ENCODE data around the gene CBY1. TPM values are rescaled to one million over a fixed set of nuclear protein-coding genes. Genes with fewer than 3 reads are reported as not detected.

CBY1 gene
- total and polyA plus RNA-seq, 9 of the 15 experiments (the other 6 are each of a cell fraction or from before 2014, with no cell fraction given) = 5.7 to 19.7 (median 10.8) TPM

GRCh38 chr22:38705235-38706100 lies 49.0 kb downstream of the CBY1 start, which contains the start of gene GTPBP1 (continued):
- TF ChIP-seq CEBPB (tag; IDR thresholded peaks at IDR 0.05) (0 out of 2 replicates have a peak, but pooled peaks have one; percentile 10), SP1 (CRISPR knock-in tag; IDR thresholded peaks at IDR 0.05) (peak; percentile 88), PTRF (tag; IDR thresholded peaks at IDR 0.05) (no peak), MTA2 (IDR thresholded peaks at IDR 0.05; ENCODE audit: low read depth) (no peak), MECOM (CRISPR knock-in tag; IDR thresholded peaks at IDR 0.05) (no peak), GATA2 (CRISPR knock-in tag; IDR thresholded peaks at IDR 0.05) (0 out of 2 replicates have a peak, but pooled peaks have one; percentile 43), LARP7 (IDR thresholded peaks at IDR 0.05) (no peak), HNRNPH1 (optimal IDR thresholded peaks at IDR 0.05; ENCODE audit: low read depth, low read length) (no peak), SMARCC2 (IDR thresholded peaks at IDR 0.05; ENCODE audit: low read depth) (no peak), PRMT5 (CRISPR knock-in tag; IDR thresholded peaks at IDR 0.05) (no peak), NCOA6 (IDR thresholded peaks at IDR 0.05) (no peak), PKNOX1 (IDR thresholded peaks at IDR 0.05) (peak; percentile 100), TBP (optimal IDR thresholded peaks at IDR 0.05; ENCODE audit: low read depth, low read length) (peak; percentile 86), PYGO2 (tag; IDR thresholded peaks at IDR 0.05) (no peak), SIX5 (IDR thresholded peaks at IDR 0.05; ENCODE audit: borderline replicate concordance in 1 of 2, insufficient read depth in 1 of 2, low read depth in 1 of 2, low read length in 2 of 2) (no peak), ASH1L (IDR thresholded peaks at IDR 0.05; ENCODE audit: borderline replicate concordance, low read depth, partially characterized antibody) (peak; percentile 89), EZH2 (IDR thresholded peaks at IDR 0.05; ENCODE audit: borderline replicate concordance, low read depth, low read length) (no peak), MCM3 (IDR thresholded peaks at IDR 0.05) (no peak), FOXK2 (conservative IDR thresholded peaks at IDR 0.05 in 1 of 2, IDR thresholded peaks at IDR 0.05 in 1 of 2; ENCODE audit: low read depth in 2 of 2) (peak; percentile 96 to 97), PCBP1 (IDR thresholded peaks at IDR 0.05; ENCODE audit: low read depth, low read length, poor library complexity, severe bottlenecking) (no peak), KLF13 (tag; IDR thresholded peaks at IDR 0.05; ENCODE audit: borderline replicate concordance, low read depth) (no peak), TCF7L2 (IDR thresholded peaks at IDR 0.05; ENCODE audit: low read depth, low read length) (no peak)
- TF ChIP-seq, protein P1, sequence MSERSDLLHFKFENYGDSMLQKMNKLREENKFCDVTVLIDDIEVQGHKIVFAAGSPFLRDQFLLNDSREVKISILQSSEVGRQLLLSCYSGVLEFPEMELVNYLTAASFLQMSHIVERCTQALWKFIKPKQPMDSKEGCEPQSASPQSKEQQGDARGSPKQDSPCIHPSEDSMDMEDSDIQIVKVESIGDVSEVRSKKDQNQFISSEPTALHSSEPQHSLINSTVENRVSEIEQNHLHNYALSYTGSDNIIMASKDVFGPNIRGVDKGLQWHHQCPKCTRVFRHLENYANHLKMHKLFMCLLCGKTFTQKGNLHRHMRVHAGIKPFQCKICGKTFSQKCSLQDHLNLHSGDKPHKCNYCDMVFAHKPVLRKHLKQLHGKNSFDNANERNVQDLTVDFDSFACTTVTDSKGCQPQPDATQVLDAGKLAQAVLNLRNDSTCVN (CRISPR knock-in tag; IDR thresholded peaks at IDR 0.05) = no peak
- TF ChIP-seq, protein P2, sequence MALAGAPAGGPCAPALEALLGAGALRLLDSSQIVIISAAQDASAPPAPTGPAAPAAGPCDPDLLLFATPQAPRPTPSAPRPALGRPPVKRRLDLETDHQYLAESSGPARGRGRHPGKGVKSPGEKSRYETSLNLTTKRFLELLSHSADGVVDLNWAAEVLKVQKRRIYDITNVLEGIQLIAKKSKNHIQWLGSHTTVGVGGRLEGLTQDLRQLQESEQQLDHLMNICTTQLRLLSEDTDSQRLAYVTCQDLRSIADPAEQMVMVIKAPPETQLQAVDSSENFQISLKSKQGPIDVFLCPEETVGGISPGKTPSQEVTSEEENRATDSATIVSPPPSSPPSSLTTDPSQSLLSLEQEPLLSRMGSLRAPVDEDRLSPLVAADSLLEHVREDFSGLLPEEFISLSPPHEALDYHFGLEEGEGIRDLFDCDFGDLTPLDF (CRISPR knock-in tag; IDR thresholded peaks at IDR 0.05) = no peak; the same call in none of the 2 replicates
- TF ChIP-seq, protein P3, sequence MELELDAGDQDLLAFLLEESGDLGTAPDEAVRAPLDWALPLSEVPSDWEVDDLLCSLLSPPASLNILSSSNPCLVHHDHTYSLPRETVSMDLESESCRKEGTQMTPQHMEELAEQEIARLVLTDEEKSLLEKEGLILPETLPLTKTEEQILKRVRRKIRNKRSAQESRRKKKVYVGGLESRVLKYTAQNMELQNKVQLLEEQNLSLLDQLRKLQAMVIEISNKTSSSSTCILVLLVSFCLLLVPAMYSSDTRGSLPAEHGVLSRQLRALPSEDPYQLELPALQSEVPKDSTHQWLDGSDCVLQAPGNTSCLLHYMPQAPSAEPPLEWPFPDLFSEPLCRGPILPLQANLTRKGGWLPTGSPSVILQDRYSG (tag; conservative IDR thresholded peaks at IDR 0.05; ENCODE audit: low read depth) = no peak
